Breast epithelium (tissue), 4 donors: ENCODE measurements around the gene SRC. TPM values are rescaled to one million over a fixed set of nuclear protein-coding genes. Genes with fewer than 3 reads are reported as not detected.

ENCODE experiments used
- DNase-seq, 2 donors: peaks; one replicate each; pipeline ENCODE4 v3.0.0-alpha.2; 2019; ENCODE audit warnings: low spot score in 2 of 2
- H3K27ac ChIP-seq, 2 donors: fragments of 200-600 bp; sonication (generic) in 1 of 2; one replicate each; pipeline ENCODE4 v1.5.1; 2016 to 2019; ENCODE audit warnings: mild to moderate bottlenecking in 1 of 2
- H3K27me3 ChIP-seq, 2 donors: fragments of 200-600 bp; sonication (generic) in 1 of 2; one replicate each; pipeline versions ENCODE4 v1.5.1 to v1.6.0; 2017 to 2019; ENCODE audit warnings: control low read depth in 1 of 2, mild to moderate bottlenecking in 1 of 2
- H3K36me3 ChIP-seq: fragments of 200-600 bp; one replicate; pipeline ENCODE4 v1.5.1; 2019
- H3K4me1 ChIP-seq, 2 donors: fragments of 200-600 bp; sonication (generic); one replicate each; pipeline ENCODE4 v1.5.1; 2016 to 2019; ENCODE audit warnings: control low read depth in 1 of 2
- H3K4me3 ChIP-seq, 3 donors: fragments of 200-600 bp; sonication (generic); 1 replicate in 2 of 3; 2 replicates in 1 of 3; pipeline ENCODE4 v1.5.1; 2016 to 2019; ENCODE audit warnings: mild to moderate bottlenecking in 3 of 3, moderate library complexity in 2 of 3
- H3K9me3 ChIP-seq, 2 donors: fragments of 200-600 bp; sonication (generic) in 1 of 2; one replicate each; pipeline ENCODE4 v1.5.1; 2016 to 2019; ENCODE audit warnings: control low read depth in 1 of 2
- POLR2A ChIP-seq: fragments of 450-650 bp; IDR thresholded peaks from one replicate; pipeline ENCODE4 v1.6.1; 2016; ENCODE audit warnings: antibody characterized with exemption, mild to moderate bottlenecking, moderate library complexity
- POLR2AphosphoS5 ChIP-seq, 3 donors: sonication (generic); formaldehyde crosslinking; IDR thresholded peaks; one replicate each; pipeline ENCODE4 v1.6.1; 2017; ENCODE audit warnings: antibody characterized with exemption in 3 of 3
- intact Hi-C: fragments of 100-400 bp; cut with DNase I; formaldehyde crosslinking; loops from one replicate; pipeline ENCODE4 v1.15.1; 2023; ENCODE audit warnings: low total_unique reads
- total RNA-seq, 3 donors: library from RNA; depleted of rRNA; stranded (reverse); fragments of >200 nt; gene quantifications; one replicate each; pipeline ENCODE4 v1.1.0, GENCODE V29; 2016
- TF ChIP-seq, protein P1 (sequence below), 3 donors: fragments of 450-650 bp; IDR thresholded peaks; one replicate each; pipeline ENCODE4 v1.5.1; 2016 to 2017; ENCODE audit warnings: antibody characterized with exemption in 3 of 3, mild to moderate bottlenecking in 3 of 3, moderate library complexity in 3 of 3

SRC gene
- 10 to 100 TPM; 12.8 to 25.6 (median 20.6) TPM for total RNA-seq

DNA sequence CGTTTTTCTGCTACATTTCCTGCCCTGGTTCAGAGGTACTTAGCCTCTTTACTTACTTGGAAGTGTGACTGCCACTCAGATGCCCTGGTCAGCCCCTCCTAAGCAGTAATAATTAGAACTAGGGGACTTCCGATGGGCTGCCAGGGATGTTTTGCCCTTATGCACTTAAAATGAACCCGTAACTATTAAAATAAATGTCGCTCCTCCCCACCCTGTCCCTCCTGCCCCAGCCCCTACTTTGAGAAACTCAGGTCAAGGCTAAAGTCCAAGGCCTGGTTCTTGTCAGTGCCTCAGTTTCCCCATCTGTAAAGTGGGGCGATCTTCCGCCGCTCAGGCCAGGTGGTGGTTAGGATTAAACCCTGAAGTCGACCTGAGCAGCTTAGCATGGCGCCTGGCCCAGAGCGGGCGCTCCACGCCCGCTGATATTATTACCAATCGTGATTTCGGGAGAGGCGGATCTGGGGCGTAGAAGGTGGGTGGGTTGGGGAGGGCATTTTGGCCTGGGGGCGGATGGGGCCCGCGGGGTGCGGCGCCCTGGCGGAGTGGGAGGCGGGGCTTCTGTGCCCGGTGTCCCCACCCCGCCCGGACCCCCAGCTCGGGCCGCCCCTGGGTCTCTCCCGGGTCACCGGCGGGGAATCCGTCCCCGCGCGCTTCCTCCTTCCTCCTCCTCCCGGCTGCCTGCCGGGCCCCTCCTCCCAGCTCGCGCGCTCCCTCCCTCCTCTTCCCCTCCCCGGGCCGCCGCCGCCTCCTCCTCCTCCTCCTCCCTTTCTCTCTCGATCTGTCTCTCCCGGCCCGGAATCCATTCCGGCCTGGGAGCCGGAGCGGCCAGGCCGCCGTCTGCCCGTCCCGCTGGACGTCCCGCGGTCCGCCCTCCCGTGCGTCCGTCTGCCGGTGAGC lies at the start of gene SRC:
Gene SRC, plus strand, starts transcription at position 802 of the 897 bp plus-strand sequence. CDS start 38,014 bp downstream, outside the sequence.
- H3K4me1 ChIP-seq: peaks cover 0 to 7% of the 10 kb centered on the region in 2 donors
- peak in 1 of 3 donors; percentile 23 for TF ChIP-seq POLR2AphosphoS5 (IDR thresholded peaks at IDR 0.05)
- TF ChIP-seq, protein P1, sequence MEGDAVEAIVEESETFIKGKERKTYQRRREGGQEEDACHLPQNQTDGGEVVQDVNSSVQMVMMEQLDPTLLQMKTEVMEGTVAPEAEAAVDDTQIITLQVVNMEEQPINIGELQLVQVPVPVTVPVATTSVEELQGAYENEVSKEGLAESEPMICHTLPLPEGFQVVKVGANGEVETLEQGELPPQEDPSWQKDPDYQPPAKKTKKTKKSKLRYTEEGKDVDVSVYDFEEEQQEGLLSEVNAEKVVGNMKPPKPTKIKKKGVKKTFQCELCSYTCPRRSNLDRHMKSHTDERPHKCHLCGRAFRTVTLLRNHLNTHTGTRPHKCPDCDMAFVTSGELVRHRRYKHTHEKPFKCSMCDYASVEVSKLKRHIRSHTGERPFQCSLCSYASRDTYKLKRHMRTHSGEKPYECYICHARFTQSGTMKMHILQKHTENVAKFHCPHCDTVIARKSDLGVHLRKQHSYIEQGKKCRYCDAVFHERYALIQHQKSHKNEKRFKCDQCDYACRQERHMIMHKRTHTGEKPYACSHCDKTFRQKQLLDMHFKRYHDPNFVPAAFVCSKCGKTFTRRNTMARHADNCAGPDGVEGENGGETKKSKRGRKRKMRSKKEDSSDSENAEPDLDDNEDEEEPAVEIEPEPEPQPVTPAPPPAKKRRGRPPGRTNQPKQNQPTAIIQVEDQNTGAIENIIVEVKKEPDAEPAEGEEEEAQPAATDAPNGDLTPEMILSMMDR (IDR thresholded peaks at IDR 0.05): no peak
- intact Hi-C loops: loop anchor here (10.0 kb wide), 1 partner anchor 51 kb away; no protein-coding TSS in a partner anchor
- H3K27ac ChIP-seq: peak within 1 kb of the TSS; percentile 90 to 97
- peak within 1 kb of the TSS; percentile 64 to 93 (median 73) for H3K4me3 ChIP-seq
- H3K9me3 ChIP-seq: no peaks in the 10 kb centered on the region
- H3K36me3 ChIP-seq: no peaks in the 10 kb centered on the region
- DNase-seq: peak; percentile 69 to 80
- H3K27me3 ChIP-seq: no peaks in the 10 kb centered on the region

DNA sequence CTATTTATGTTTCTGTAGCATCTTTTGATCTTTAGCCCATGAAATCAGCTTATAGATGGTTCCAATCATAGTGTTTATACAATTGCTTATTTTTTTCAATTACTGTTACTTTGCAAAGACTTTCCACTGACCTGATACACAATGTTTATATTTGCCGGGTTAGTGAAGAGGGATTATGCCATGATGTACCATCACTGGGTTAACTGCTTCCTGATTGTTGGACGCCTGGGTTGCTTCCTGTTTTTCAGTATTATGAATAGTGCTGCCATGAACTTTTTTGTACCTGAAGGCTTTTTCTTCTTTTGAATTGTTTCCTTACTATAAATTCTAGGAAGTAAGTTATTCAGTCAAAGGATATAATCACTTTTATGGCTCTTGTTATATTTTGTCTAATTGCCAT lies 49.6 kb upstream of the SRC start:
- intact Hi-C loops: loop anchor here (10.0 kb wide), 1 partner anchor 48 kb away; the partner anchor contains the start of gene SRC
- DNase-seq: no peak
- no peaks in the 10 kb centered on the region for H3K36me3 ChIP-seq
- H3K4me1 ChIP-seq: peaks cover 0 to 17% of the 10 kb centered on the region in 2 donors
- H3K27ac ChIP-seq: peak overlapping the region; percentile 74 to 81
- H3K4me3 ChIP-seq: no peak overlapping the region
- TF ChIP-seq POLR2AphosphoS5 (IDR thresholded peaks at IDR 0.05) (no peak), POLR2A (no peak)
- TF ChIP-seq, protein P1 (IDR thresholded peaks at IDR 0.05): no peak
- no peaks in the 10 kb centered on the region for H3K9me3 ChIP-seq
- no peaks in the 10 kb centered on the region for H3K27me3 ChIP-seq

DNA sequence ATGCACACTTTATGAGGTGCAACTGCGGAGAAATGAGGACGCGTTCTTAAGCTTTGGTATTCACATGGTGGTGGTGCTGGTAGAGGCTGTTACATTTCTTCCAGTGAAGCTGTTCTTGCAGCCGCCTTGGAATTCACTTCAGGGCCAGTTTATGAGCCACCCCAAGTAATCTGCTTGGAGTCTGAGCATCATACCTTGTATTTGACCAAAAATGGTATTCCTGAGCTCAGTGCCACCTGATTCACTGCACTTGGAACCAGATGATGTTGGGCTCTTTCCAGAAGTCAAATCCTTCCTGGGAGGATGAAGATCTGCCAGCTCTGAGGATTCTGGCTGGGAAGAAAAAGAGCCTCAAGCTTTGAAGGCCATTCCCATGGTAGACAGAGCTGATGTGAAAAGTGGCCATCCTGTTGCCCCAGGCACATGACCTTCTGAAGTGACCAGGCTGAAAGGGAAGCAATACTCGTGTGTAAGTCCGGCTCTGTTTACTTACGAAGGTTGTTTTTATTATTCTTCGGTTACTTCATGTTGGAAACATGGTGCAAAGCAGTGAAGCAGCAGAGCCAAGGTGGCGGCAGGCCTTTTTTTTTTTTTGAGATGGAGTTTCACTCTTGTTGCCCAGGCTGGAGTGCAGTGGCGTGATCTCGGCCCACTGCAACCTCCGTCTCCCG lies 48.7 kb upstream of the SRC start:
- intact Hi-C loops: loop anchor here (10.0 kb wide), 1 partner anchor 48 kb away; the partner anchor contains the start of gene SRC
- Histone ChIP-seq H3K36me3 (no peaks in the 10 kb centered on the region), H3K4me1 (peaks cover 0 to 17% of the 10 kb centered on the region in 2 donors), H3K4me3 (no peak overlapping the region), H3K27ac (peak overlapping the region; percentile 71 to 81), H3K27me3 (no peaks in the 10 kb centered on the region), H3K9me3 (no peaks in the 10 kb centered on the region)
- TF ChIP-seq, protein P1 (IDR thresholded peaks at IDR 0.05): no peak
- TF ChIP-seq POLR2AphosphoS5 (IDR thresholded peaks at IDR 0.05) (no peak), POLR2A (no peak)
- DNase-seq: peak in 1 of 2 donors; percentile 79

DNA sequence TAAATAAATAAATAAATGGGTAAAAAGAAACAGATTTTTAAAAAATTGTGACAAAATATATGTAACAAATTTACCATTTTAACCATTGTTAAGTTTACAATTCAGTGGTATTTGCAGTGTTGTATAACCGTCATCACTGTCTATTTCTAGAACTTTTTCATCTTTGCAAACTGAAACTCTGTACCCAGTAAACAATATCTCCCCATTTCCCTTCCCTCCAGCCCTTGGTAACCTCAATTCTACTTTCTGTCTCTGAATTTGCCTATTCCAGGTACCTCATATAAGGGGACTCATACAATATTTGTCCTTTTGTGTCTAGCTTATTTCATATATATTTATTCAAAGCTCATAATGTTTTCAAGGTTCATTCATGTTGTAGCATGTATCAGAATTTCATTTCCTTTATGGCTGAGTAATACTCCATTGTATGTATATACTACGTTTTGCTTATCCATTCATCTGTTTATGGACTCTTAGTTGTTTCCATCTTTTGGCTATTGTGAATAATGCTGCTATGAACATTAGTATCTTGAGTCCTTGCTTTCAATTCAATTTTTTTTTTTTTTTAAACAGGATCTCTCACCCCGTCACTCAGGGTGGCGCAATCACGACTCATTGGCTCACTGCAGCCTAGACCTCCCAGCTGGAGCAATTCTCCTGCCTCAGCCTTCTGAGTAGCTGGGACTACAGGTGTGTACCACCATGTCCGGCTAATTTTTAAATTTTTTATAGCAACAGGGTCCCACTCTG lies 47.6 kb upstream of the SRC start:
- Histone ChIP-seq H3K9me3 (no peaks in the 10 kb centered on the region), H3K4me3 (no peak overlapping the region), H3K27ac (peak overlapping the region in 1 of 2 donors; percentile 81), H3K36me3 (no peaks in the 10 kb centered on the region), H3K27me3 (no peaks in the 10 kb centered on the region), H3K4me1 (peaks cover 0 to 17% of the 10 kb centered on the region in 2 donors)
- intact Hi-C loops: loop anchor here (10.0 kb wide), 1 partner anchor 46 kb away; the partner anchor contains the start of gene SRC
- TF ChIP-seq POLR2AphosphoS5 (IDR thresholded peaks at IDR 0.05): no peak
- TF ChIP-seq POLR2A: no peak
- TF ChIP-seq, protein P1 (IDR thresholded peaks at IDR 0.05): no peak
- DNase-seq: no peak
